DOHH2 (cell line): ENCODE data around the gene BCAR1.

ENCODE experiments used
- CTCF ChIP-seq: fragments of 200-600 bp; sonication (generic); IDR thresholded peaks from one replicate; pipeline ENCODE4 v1.5.1; 2014; ENCODE audit warnings: antibody characterized with exemption, mild to moderate bottlenecking, low read depth, low read length; ENCODE audit not compliant: poor library complexity, severe bottlenecking
- EZH2phosphoT487 ChIP-seq: fragments of 200-600 bp; sonication (generic); IDR thresholded peaks from 2 replicates; pipeline ENCODE4 v1.6.1; 2017; ENCODE audit warnings: borderline replicate concordance, mild to moderate bottlenecking, antibody characterized with exemption, low read length, moderate library complexity, mixed read lengths

- TF ChIP-seq CTCF (no peak), EZH2phosphoT487 (no peak)
Measured at GRCh38 chr16:75188832-75189477, 62.5 kb downstream of the BCAR1 start.
